Neutrophil (primary cell): ENCODE results near the gene ADGRE1.

ENCODE experiments used
- H3K27ac ChIP-seq: fragments of 200-600 bp; sonication (generic); 2 replicates; pipeline ENCODE4 v1.5.1; 2016; ENCODE audit warnings: mild to moderate bottlenecking, moderate library complexity
- H3K27me3 ChIP-seq: fragments of 200-600 bp; sonication (generic); 2 replicates; pipeline ENCODE4 v1.6.0; 2016; ENCODE audit warnings: mild to moderate bottlenecking
- H3K36me3 ChIP-seq: fragments of 200-600 bp; sonication (generic); 2 replicates; pipeline ENCODE4 v1.5.1; 2017
- H3K4me1 ChIP-seq, 2 experiments: fragments of 200-600 bp in 1 of 2; sonication (generic) in 1 of 2; 1 replicate in 1 of 2; 2 replicates in 1 of 2; pipeline versions ENCODE4 v1.5.1 to v1.6.1; 2013 to 2016; ENCODE audit warnings: low read depth in 1 of 2, low read length in 1 of 2, mild to moderate bottlenecking in 1 of 2, moderate library complexity in 1 of 2; ENCODE audit not compliant: control insufficient read depth in 1 of 2, insufficient read depth in 1 of 2
- H3K4me3 ChIP-seq, 2 experiments: fragments of 200-600 bp in 1 of 2; sonication (generic) in 1 of 2; 1 replicate in 1 of 2; 2 replicates in 1 of 2; pipeline ENCODE4 v1.5.1; 2013 to 2016; ENCODE audit warnings: low read depth in 1 of 2, low read length in 1 of 2, mild to moderate bottlenecking in 1 of 2, moderate library complexity in 1 of 2
- H3K9me3 ChIP-seq: fragments of 200-600 bp; sonication (generic); 2 replicates; pipeline ENCODE4 v1.5.1; 2016
- CTCF ChIP-seq: fragments of 200-600 bp; sonication (generic); IDR thresholded peaks from 2 replicates; pipeline ENCODE4 v1.5.1; 2016; ENCODE audit warnings: antibody characterized with exemption

The ADGRE1 gene

GRCh38 chr19:6887316-6887715 lies at the start of gene ADGRE1:
Gene ADGRE1 (plus strand): TSS chr19:6887579. CDS start chr19:6887609, 30 bp downstream.
- no peaks in the 10 kb centered on the region for H3K36me3 ChIP-seq
- peaks cover 65 to 68% of the 10 kb centered on the region in 2 experiments for H3K4me1 ChIP-seq
- peak within 1 kb of the TSS; percentile 81 for H3K27ac ChIP-seq
- H3K27me3 ChIP-seq = no peaks in the 10 kb centered on the region
- no peaks in the 10 kb centered on the region for H3K9me3 ChIP-seq
- H3K4me3 ChIP-seq = peak within 1 kb of the TSS; percentile 55 to 68
- no peak for TF ChIP-seq CTCF

GRCh38 chr19:6838062-6838655 lies 49.2 kb upstream of the ADGRE1 start:
- H3K4me3 ChIP-seq = no peak overlapping the region
- H3K36me3 ChIP-seq = peaks cover 98% of the 10 kb centered on the region
- H3K9me3 ChIP-seq = no peaks in the 10 kb centered on the region
- no peaks in the 10 kb centered on the region for H3K27me3 ChIP-seq
- no peak overlapping the region for H3K27ac ChIP-seq
- TF ChIP-seq CTCF = no peak
- H3K4me1 ChIP-seq = no peaks in the 10 kb centered on the region

GRCh38 chr19:6842871-6843607 lies 44.3 kb upstream of the ADGRE1 start:
- no peak for TF ChIP-seq CTCF
- H3K27me3 ChIP-seq = no peaks in the 10 kb centered on the region
- peaks cover 88% of the 10 kb centered on the region for H3K36me3 ChIP-seq
- H3K4me1 ChIP-seq = no peaks in the 10 kb centered on the region
- H3K9me3 ChIP-seq = no peaks in the 10 kb centered on the region
- H3K27ac ChIP-seq = peak overlapping the region; percentile 18
- H3K4me3 ChIP-seq = no peak overlapping the region

- H3K27me3 ChIP-seq = no peaks in the 10 kb centered on the region
- peaks cover 87% of the 10 kb centered on the region for H3K36me3 ChIP-seq
- H3K4me3 ChIP-seq = no peak overlapping the region
- no peak overlapping the region for H3K27ac ChIP-seq
- no peak for TF ChIP-seq CTCF
- H3K9me3 ChIP-seq = no peaks in the 10 kb centered on the region
- no peaks in the 10 kb centered on the region for H3K4me1 ChIP-seq
Measured at GRCh38 chr19:6847828-6848200, 39.6 kb upstream of the ADGRE1 start.

- no peaks in the 10 kb centered on the region for H3K9me3 ChIP-seq
- H3K27me3 ChIP-seq = no peaks in the 10 kb centered on the region
- no peaks in the 10 kb centered on the region for H3K4me1 ChIP-seq
- H3K36me3 ChIP-seq = peaks cover 88% of the 10 kb centered on the region
- no peak for TF ChIP-seq CTCF
- H3K27ac ChIP-seq = no peak overlapping the region
- H3K4me3 ChIP-seq = no peak overlapping the region
Measured at GRCh38 chr19:6848986-6849385, 38.4 kb upstream of the ADGRE1 start.
